Occipital lobe (tissue), 2 donors: ENCODE measurements around the gene XXYLT1. TPM values are rescaled to one million over a fixed set of nuclear protein-coding genes. Genes with fewer than 3 reads are reported as not detected.

Experiments
- DNase-seq: peaks from one replicate; lab custom pipeline; 2025; lab: John Stamatoyannopoulos, UW
- total RNA-seq: library from RNA; depleted of rRNA; stranded (reverse); fragments of >200 nt; gene quantifications from one replicate; pipeline ENCODE4 v1.2.3, GENCODE V29; 2014

Gene XXYLT1
- total RNA-seq, 1 donor from 2014 or later = 24.2 TPM

DNA sequence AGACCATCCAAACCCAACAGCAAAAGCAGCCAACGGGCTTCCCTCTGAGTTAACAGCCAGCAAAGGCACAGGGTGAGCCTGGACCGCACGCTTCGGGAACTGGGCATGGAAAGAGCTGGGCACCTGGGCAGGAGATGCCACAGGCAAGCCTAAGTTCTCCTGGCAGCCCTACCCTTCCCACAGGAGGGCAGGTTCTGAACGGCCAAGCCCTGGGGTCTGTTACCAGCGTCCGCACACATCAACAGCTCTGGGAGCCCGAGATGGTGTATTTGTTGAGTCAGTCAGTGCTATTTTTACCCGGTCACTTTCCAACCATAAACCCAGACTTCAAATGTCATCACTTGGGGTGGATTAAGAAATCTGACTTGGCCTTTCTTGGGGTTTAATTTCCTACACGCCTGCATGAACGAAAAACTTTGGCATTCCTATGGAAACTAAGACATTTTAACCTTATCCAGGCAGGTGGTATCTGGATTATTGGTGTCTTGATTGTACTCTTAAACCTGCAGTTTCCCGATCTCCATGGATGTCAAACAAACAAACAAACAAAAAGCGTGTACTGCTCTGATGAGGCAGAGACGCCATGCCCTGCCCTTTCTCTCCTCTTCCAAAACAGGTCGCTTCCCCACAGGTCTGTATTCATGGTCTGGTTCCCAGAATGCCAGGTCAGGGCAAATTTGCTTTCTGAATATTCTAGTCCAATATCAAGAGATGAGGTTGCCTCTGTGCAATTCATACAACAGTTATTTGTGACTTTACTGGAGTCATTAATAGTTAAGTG, 99.7 kb downstream of the XXYLT1 start:
- DNase-seq = no peak

DNA sequence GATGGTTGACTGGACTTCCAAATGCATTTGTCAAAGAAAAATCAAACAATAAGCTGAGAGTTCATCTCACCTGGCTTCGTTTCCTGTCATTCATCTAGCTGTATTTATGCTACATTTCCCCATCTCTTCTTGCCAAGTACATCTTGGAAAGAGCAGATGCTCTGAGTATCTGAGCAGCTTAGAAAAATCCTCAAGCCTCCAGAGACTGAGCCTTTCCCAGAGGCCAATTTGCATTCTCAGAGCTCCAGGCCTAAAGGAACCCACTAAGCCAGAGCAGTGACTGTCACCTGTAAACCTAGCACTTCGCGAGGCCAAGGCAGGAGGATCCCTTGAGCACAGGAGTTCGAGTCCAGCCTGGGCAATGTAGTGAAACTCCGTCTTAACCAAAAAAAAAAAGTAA, 100.5 kb downstream of the XXYLT1 start:
- no peak for DNase-seq

DNA sequence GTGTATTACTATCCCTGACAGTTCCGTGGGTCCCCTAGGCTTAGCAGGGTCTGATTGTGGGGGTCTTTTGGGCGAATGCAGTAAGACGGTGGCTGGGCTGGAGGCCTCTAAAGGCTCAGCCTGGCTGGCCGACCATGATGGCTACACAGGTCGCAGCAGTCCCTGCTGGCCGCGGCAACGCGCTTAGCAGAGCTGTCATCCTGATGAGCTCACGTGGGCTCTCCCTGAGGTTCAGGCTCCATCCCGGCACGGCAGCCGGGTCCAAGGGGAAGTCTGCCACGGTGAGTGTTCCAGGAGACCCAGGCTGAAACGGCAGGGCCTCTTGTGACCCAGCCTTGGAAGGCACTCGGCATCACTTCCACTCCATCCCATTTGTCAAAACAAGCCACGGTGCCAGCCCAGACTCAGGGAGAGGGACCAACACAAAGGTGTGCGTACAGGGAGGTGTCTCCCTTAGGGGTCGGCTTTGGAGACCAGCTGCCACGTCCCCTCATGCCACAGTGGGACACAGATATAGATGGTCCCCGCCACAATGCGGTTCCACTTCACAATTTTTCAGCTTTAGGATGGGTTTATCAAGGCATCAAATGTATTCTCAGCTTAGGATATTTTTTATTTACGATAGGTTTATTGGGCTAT, 101.8 kb downstream of the XXYLT1 start:
- DNase-seq = no peak

DNA sequence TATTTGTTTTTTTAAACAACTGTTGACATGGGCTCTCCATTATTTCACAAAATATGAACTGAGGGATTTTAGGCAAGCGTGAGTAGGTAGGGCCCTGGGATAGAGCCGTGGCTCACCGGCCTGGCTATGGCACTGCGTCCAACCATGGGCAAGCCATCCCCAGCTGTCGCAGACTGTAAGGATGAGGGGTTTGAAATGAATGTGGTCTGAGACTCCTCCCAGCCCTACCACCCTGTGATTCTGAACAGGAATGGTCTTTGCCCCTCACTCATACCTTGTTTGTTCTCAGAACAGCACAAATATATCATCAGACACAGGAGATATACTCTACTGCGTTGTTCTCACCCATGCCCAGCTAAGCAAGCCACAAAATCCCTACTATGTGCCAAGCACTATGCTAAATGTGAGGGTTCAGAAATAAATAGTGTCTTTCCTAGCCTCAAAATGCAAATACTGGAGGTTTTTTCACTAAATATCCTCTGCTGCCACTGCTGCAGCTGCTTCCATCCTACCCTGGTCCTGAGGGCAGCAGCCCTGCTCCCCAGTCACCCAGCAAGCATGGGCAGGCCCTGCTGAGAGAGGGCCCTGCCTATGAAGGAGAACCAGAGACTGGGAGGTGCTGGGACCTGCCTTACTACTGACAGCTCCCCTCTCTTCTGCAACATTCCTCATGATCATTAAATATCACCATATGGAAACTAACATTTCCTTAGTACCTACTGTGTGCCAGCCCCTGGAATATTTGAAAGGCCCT, 102.8 kb downstream of the XXYLT1 start:
- DNase-seq = no peak

DNA sequence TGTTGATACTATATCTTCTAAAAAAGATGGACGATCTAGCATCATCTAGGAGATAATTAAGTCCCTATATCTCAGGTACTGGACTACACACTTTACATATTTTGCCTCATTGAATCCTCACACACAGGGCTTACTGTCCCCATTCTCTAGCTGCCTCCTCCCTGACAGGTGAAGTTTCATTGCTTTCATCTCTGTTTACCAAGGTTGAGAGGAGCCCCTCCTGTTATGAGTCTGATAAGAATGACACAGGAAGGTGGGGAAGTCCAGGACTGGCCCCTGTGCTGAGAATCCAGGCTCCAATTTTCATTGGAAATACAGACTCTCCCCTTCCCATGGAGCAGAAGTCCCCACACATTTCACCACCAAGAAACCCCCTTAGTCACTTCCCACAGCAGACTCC, 105.2 kb downstream of the XXYLT1 start:
- DNase-seq = no peak

DNA sequence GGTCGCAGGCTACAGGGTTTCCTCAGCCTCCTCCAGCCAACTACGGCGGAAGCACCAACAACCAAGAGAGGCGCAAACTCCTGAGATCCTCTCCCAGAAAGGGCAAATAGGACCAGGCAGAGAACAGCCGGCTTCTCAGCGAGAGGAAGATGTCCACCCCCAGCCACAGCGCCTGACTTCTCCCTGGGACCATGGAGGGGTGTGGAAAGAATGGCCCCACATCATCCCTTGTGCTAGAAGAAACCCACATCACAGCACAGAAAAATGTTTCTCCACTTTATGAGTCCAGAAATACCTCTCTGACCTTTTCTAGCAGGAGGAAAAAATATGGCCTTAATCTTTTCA, 105.7 kb downstream of the XXYLT1 start:
- no peak for DNase-seq

DNA sequence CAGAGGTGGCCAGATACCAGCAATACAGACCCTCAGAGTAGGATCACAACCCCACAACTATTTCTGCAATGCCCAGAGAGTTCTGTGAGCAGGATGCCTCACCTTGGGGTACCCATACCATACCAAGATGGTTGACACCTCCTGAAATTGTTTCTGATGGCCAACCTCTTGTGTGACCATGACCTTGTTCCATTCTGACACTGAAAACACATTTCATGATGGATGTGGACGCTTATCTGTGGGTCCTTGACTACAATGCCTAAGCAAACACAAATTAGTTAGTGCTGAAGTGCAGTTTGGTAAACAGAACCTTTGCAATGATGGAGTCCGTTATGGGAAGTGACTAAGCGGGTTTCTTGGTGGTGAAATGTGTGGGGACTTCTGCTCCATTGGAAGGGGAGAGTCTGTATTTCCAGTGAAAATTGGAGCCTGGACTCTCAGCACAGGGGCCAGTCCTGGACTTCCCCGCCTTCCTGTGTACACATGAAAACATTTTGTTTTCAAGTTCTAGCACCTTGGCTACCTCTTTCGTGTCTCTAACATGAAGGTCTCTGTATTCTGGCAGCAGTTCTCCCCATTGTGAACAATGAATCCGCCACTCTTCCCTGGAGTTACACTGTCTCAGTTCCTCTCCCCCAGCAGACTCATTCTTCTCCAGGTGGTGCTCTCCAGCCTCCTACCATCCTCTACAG, 106.2 kb downstream of the XXYLT1 start:
- no peak for DNase-seq

DNA sequence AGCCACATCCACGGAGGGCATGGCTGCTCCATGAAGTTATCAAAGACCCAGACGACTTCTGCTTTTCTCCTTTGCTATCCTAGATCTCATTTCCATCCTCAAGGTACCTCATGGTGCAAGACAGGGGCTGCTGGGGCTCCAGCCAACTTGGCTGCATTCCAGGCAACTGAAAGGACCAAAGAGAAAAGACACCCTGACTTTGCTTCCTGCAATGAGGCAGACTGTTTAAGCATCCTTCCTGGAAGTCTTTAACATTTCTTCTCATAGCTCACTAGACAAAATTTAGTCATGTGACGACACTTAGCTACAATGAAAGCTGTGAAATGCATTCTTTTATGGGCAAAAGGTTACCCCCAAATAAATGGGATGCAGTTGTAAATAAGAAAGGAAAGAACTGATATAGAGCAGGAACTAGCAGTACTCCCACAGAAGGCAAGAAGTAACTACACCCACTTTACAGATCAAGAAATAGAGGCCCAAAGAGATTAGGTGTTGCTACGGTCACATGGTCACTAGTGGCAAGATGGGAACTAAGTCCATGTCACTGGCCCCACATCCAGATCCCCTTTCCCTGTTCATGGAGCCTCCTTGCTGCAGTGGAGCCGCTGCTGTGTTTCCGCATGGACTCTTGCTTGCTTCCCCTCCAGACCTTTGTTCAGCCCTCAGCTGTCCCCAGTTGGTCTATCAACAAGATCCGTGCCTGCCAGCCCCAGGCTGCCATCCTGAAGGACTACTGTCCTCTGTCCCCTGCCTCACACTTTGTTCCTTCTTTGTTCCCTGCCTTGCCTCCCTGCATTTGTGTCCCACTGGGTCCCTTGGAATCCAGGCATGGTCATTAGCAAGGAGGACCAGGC, 107.0 kb downstream of the XXYLT1 start:
- DNase-seq = no peak

DNA sequence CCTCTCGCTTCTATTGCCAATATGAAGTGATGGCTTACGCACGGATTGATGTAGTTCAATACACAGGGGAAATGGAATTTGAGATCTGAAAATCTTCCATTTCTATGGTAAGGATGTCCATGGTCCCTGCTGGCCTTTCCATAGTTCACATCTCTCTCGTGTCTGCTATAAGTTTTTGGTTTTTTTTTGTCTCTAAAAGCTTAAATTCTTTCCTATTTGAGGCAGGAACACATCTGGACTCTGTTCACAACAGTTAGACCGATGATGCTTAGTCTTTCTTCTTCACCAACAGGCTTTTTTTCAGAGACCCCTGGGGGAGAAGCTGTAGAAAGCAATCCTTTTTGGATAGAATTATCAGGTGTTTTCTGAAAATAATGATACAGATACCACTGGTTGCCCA, 108.1 kb downstream of the XXYLT1 start:
- DNase-seq = no peak

DNA sequence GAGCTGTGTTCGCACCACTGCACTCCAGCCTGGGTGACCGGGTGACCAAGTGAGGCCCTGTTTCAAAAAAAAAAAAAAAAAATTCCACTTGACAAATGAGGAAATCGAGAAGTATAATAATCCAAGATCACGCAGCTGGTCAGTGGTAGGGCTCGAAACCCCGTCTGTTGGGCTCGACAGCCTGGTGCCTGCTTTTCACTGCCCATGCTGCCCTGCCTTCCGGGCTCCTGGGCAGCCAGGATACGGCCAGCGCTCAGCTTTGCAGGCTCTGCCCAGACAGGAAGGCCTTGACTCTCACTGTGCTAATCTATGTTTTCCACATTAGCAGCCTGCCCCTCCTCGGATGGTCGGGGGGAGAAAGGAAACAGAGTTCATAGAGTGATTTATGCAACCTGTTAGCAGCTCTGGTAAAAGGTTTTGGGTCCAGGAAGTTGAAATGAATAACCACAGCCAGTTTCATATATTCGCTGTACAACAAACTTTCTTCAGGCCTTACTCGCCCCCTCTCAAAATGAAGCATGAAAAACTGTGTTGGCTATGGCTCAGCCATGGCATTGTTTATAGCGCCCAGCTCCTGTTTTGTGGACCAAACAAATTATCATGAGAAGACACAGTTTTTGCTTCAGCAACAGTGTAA, 108.8 kb downstream of the XXYLT1 start:
- no peak for DNase-seq

DNA sequence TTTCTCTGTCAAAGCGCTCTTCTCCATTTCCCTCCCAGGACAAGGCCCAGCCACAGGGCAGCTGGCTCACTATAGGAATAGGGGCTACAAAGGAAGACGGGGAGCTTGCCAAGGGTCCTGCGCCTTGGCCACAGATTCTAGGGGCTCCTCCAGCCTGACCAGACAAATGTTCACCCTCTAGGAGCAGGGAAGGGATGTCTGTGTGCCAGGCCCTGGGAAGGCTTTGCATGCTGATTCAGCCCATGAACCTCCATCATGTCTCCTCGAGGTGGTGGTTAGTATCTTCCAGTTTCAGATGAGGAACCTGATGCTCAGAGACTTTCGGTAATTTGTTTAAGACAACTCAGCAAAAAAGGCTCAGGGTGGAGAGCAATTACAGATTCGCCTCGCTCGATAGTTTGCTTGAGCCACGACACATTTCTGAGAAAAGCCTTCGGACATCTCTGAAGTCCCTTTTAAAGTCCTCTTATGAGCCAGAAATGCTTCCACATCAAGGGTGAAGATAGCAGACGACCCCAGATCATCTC, 110.0 kb downstream of the XXYLT1 start:
- no peak for DNase-seq

DNA sequence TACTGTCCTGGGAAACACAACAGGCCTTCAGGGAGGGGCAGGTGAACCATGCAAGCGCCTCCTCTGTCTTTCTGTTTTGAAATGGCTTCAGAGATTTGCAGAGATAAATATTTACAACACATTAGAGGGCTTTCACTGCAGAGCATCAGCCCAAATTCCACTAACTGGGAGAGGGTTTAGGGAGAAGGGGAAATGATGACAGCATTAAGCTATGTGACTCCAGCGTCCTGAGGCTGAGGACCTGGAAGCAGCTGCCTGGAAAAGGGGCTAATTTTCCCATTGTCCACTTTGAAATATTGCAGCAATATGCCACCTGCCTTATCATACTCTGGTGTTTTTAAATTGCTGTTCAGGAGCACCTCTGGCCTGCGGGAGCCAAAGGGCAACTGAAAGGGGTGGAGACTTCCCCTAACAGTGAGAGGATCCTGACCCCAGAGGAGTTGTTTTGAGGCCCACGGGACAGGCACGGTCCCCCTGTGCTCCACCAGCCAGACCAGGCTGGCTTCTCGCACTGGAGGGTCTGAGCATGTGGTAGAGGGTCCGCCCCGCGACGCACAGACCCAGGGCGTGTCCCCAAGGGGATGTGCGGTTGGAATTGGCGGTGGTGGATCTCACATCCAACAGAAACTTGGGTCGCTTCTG, 110.6 kb downstream of the XXYLT1 start:
- DNase-seq = no peak

DNA sequence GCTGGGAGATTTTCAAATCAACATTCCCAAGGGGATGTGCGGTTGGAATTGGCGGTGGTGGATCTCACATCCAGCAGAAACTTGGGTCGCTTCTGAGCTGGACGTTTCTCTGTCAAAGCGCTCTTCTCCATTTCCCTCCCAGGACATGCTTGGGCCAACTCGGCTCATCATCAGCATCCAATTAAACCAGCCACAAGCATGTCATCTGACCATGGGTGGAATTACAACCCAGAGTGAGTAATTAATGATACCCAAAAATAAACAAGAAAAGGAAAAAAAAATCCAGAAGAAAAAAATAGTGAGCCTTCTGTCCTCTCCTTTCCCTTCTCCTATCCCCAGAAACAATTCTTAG, 111.2 kb downstream of the XXYLT1 start:
- DNase-seq = no peak

DNA sequence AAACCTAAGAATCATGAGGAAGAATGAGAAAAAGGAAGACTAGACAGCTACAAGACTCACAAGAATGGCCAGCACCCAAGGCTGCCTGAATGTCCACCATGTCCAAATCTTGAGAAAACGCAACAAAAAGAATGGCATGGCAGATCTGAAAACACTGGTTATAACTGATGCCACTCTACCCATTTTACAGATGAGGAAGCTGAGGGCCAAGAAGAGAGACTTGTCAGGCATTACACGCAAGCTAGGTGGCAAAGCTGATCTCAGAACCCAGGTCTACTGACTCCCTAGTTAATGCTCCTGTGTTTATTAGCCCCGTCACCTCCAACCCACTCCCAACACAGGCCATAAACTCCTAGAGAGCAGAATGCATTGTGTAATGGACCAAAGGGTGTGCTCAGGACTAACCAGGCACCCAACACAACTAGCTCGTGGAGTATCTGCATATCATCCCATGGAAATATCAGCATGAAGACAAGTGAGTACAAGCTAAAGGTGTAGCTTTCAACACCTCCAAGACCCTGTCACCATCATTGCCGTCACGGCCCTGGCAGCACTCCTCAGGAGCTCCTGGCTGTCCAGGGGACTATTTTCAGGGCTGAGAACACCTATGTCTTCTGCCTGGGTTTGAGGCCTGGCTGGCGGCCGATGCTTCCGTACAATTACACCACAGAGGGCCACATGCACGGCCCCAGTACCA, 111.7 kb downstream of the XXYLT1 start:
- DNase-seq = no peak

DNA sequence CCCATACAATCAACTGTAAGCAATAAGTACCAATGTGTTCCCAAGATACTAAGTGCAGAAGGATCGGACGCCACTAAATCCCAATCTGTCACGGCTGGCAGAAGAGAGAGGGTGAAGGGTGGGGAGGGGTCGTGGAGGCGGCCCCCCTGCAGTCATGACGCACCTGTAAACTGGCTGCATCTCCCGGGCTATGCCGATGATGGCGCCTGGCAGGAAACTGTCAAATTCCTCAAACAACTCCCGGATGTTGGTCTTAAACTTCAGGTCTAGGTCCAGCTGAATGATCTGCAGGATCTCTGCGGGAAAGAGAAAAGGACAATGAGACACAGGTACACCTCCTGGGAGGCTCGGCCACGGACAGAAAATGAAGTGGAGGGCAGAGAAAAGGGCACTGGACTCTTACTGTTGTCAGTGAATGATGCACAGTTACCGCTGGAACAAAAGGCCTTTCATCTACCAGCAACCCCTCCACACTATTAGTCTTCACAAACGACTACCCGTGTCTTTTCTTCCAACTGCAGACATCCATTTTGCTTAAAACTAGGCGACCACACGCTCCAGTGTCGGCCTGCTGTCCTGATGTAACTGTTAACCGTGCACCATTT, 114.6 kb downstream of the XXYLT1 start:
- DNase-seq = no peak

DNA sequence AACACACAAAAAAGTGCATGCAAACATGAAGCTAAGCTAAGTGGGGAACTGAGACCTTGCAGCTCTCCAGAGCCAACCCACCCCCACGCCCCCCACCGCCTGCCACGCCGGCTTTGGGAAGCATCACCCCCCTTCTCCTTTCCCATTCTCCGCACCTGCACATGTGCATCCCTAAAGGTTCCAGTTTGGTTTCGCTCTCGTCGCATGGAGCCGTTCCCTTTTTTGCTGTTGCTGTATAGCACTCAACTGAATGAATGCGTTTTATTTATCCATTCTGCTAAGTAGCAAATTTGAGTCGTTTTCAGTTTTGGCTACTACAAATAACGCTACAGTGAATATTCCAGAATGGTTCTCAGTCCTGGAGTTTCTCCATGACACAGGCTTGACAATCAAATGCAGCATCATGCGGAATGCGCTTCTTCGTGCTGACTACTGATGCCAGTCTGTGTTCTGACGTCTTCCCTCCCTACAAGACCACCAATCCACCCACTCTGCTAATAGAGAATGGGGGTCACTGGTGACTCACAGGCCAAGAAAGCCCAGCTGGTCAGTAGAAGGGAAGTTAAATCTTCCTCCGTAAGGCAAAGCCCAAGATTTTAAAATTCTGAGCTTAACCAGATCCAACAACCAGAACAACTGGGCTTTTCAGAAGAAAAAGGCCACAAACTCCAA, 115.3 kb downstream of the XXYLT1 start:
- DNase-seq = no peak

DNA sequence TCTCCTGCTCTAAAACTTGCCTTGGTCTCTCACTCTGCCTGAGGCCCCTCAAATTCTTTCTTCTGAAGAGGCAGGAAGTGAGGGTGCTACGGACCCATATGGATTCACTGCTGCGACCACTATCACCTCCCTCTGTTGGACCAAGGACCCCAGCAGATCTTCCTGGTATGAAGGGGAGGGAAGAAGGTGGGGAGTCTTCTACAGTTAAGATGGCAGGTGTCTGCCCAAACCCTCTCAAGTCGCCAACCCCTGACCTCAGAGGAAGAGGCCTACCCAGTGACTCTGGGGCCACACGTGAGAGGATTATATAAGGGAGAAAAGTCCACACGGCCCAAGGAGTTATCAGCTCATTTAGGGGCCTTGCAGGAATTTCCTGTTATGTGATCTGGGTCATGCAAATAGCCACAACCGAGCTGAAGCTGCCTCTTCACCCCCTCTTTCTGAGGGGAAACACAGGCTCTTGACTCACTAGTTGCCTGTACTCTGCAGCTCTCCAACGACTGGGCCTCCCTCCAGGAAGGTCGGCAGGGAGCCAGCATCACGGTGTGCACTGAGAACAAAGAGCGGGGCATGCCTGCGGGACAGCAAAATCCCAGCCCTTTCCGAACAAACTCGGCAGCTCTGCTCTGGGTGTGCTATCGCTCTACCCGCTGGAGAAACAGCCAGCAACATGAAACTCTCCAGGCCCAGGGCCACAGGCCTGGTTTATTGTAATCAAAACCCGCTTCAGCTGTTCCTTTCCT, 116.0 kb downstream of the XXYLT1 start:
- peak; percentile 68 for DNase-seq
